Gastrocnemius medialis (tissue), 4 donors: ENCODE data around the gene PTPRM.

Experiments used
- CTCF ChIP-seq, 5 experiments: fragments of 450-650 bp in 3 of 5; fragments of 200-600 bp in 2 of 5; sonication (generic) in 2 of 5; IDR thresholded peaks in 4 of 5; conservative IDR thresholded peaks in 1 of 5; 1 replicate in 4 of 5; 2 replicates in 1 of 5; pipeline ENCODE4 v1.5.1; 2016 to 2019; ENCODE audit warnings: antibody characterized with exemption in 5 of 5, mild to moderate bottlenecking in 3 of 5, moderate library complexity in 3 of 5
- POLR2A ChIP-seq, 2 donors: fragments of 450-650 bp; IDR thresholded peaks; one replicate each; pipeline ENCODE4 v1.6.1; 2017; ENCODE audit warnings: antibody characterized with exemption in 2 of 2, mild to moderate bottlenecking in 2 of 2, moderate library complexity in 2 of 2

- no peak for TF ChIP-seq CTCF (IDR thresholded peaks at IDR 0.05 in 4 of 5, conservative IDR thresholded peaks at IDR 0.05 in 1 of 5)
- no peak for TF ChIP-seq POLR2A (IDR thresholded peaks at IDR 0.05)
These were observed 675.1 kb downstream of the PTPRM start for GRCh38 chr18:8242151-8242696.
